Prostate gland (tissue), 2 donors: ENCODE results near the gene UTP25. TPM values are rescaled to one million over a fixed set of nuclear protein-coding genes. Genes with fewer than 3 reads are reported as not detected.

Experiments used
- DNase-seq: peaks from one replicate; pipeline ENCODE4 v3.0.0-alpha.2; 2019; ENCODE audit warnings: low spot score
- H3K27ac ChIP-seq, 2 donors: fragments of 200-600 bp; sonication (generic); 2 replicates each; pipeline ENCODE4 v1.5.1; 2017 to 2019
- H3K27me3 ChIP-seq: fragments of 200-600 bp; sonication (generic); replicated peaks from 2 replicates; pipeline ENCODE4 v1.5.1; 2019; ENCODE audit not compliant: insufficient read depth
- H3K36me3 ChIP-seq, 2 donors: fragments of 200-600 bp; sonication (generic); 1 replicate in 1 of 2; 2 replicates in 1 of 2; pipeline versions ENCODE4 v1.5.1 to v1.8.1; 2017 to 2019
- H3K4me1 ChIP-seq: fragments of 200-600 bp; sonication (generic); replicated peaks from 2 replicates; pipeline ENCODE4 v1.5.1; 2019
- H3K4me3 ChIP-seq, 2 donors: fragments of 200-600 bp; sonication (generic); 2 replicates each; pipeline ENCODE4 v1.5.1; 2017 to 2019
- H3K9me3 ChIP-seq: fragments of 200-600 bp; sonication (generic); 2 replicates; pipeline ENCODE4 v1.5.1; 2017
- CTCF ChIP-seq, 4 experiments: fragments of 200-600 bp in 2 of 4; fragments of 450-650 bp in 2 of 4; sonication (generic) in 2 of 4; IDR thresholded peaks; 1 replicate in 3 of 4; 2 replicates in 1 of 4; pipeline ENCODE4 v1.5.1; 2016 to 2019; ENCODE audit warnings: antibody characterized with exemption in 4 of 4, mild to moderate bottlenecking in 2 of 4, moderate library complexity in 2 of 4
- POLR2A ChIP-seq: fragments of 450-650 bp; IDR thresholded peaks from one replicate; pipeline ENCODE4 v1.6.1; 2016; ENCODE audit warnings: antibody characterized with exemption, mild to moderate bottlenecking
- POLR2AphosphoS5 ChIP-seq: sonication (generic); formaldehyde crosslinking; IDR thresholded peaks from one replicate; pipeline ENCODE4 v1.6.1; 2017; ENCODE audit warnings: antibody characterized with exemption
- WGBS: methylation state at CpG from one replicate; pipeline ENCODE4 v1.1.5; 2018; 5-methylcytosine and 5-hydroxymethylcytosine counted together
- intact Hi-C: fragments of 100-400 bp; cut with DNase I; formaldehyde crosslinking; loops from one replicate; pipeline ENCODE4 v1.14.2; 2022
- total RNA-seq, 2 donors: library from RNA; depleted of rRNA; stranded (reverse); fragments of >200 nt; gene quantifications; one replicate each; pipeline ENCODE4 v1.1.0, GENCODE V29; 2016

Gene UTP25
- total RNA-seq, 2 donors from 2014 or later, result 6.0 to 8.1 TPM

- H3K4me3 ChIP-seq, result no peak overlapping the region
- intact Hi-C loops, result loop anchor here (10.0 kb wide), 1 partner anchor 124 kb away; no protein-coding TSS in a partner anchor
These were observed 32.6 kb downstream of the UTP25 start for GRCh38 chr1:209860293-209860881.

GRCh38 chr1:209861242-209861641 lies 33.5 kb downstream of the UTP25 start:
- WGBS, result 70% methylated on average over 2 of the region's 2 CpGs
- intact Hi-C loops, result loop anchor here (10.0 kb wide), 1 partner anchor 124 kb away; no protein-coding TSS in a partner anchor

More at GRCh38 chr1:209860293-209860881, 32.6 kb downstream of the UTP25 start:
- peak; percentile 70 for DNase-seq
- Histone ChIP-seq H3K27me3 (no peaks in the 10 kb centered on the region), H3K4me1 (no peaks in the 10 kb centered on the region), H3K36me3 (no peaks in the 10 kb centered on the region), H3K9me3 (no peaks in the 10 kb centered on the region), H3K27ac (no peak overlapping the region)
- TF ChIP-seq POLR2AphosphoS5 (no peak), CTCF (IDR thresholded peaks at IDR 0.05) (peak; percentile 47 to 84 (median 64)), POLR2A (no peak)
- 13% methylated on average over 7 of the region's 7 CpGs for WGBS

GRCh38 chr1:209862391-209863356 lies 34.9 kb downstream of the UTP25 start:
- WGBS, result 59% methylated on average over 16 of the region's 16 CpGs
- Histone ChIP-seq H3K36me3 (no peaks in the 10 kb centered on the region), H3K27me3 (no peaks in the 10 kb centered on the region), H3K4me1 (no peaks in the 10 kb centered on the region), H3K27ac (no peak overlapping the region), H3K4me3 (no peak overlapping the region), H3K9me3 (no peaks in the 10 kb centered on the region)
- no peak for DNase-seq
- TF ChIP-seq CTCF (IDR thresholded peaks at IDR 0.05) (no peak), POLR2AphosphoS5 (no peak), POLR2A (no peak)
- intact Hi-C loops, result loop anchor here (10.0 kb wide), 1 partner anchor 122 kb away; no protein-coding TSS in a partner anchor

More at GRCh38 chr1:209861242-209861641, 33.5 kb downstream of the UTP25 start:
- no peaks in the 10 kb centered on the region for H3K4me1 ChIP-seq
- no peaks in the 10 kb centered on the region for H3K9me3 ChIP-seq
- H3K27me3 ChIP-seq, result no peaks in the 10 kb centered on the region
- no peak overlapping the region for H3K4me3 ChIP-seq
- H3K36me3 ChIP-seq, result no peaks in the 10 kb centered on the region
- TF ChIP-seq POLR2A (no peak), POLR2AphosphoS5 (no peak), CTCF (IDR thresholded peaks at IDR 0.05) (no peak)
- no peak for DNase-seq
- no peak overlapping the region for H3K27ac ChIP-seq

- Histone ChIP-seq H3K4me1 (no peaks in the 10 kb centered on the region), H3K27ac (no peak overlapping the region), H3K27me3 (no peaks in the 10 kb centered on the region), H3K36me3 (no peaks in the 10 kb centered on the region), H3K4me3 (no peak overlapping the region), H3K9me3 (no peaks in the 10 kb centered on the region)
- TF ChIP-seq CTCF (IDR thresholded peaks at IDR 0.05) (no peak), POLR2A (no peak), POLR2AphosphoS5 (no peak)
- DNase-seq, result no peak
- 46% methylated on average over 4 of the region's 4 CpGs for WGBS
- intact Hi-C loops, result loop anchor here (10.0 kb wide), 1 partner anchor 121 kb away; no protein-coding TSS in a partner anchor
These were observed 36.2 kb downstream of the UTP25 start for GRCh38 chr1:209863766-209864485.
